K562 (cell line): Measurements from ENCODE around the gene CCDC144A. TPM values are rescaled to one million over a fixed set of nuclear protein-coding genes. Genes with fewer than 3 reads are reported as not detected.
A peak's percentile ranks its signal among the peaks of the same experiment; 100 is the strongest.

Experiments used
- HMGN3 ChIP-seq: IDR thresholded peaks from 2 replicates; pipeline ENCODE4 v1.6.1; 2011; ENCODE audit warnings: borderline replicate concordance, low read depth, mild to moderate bottlenecking, mixed read lengths, low read length; ENCODE audit not compliant: insufficient read length; ENCODE audit errors: extremely low read depth
- MEIS2 ChIP-seq: fragments of 450-650 bp; IDR thresholded peaks from 2 replicates; pipeline ENCODE4 v1.6.1; 2014; ENCODE audit warnings: mild to moderate bottlenecking; ENCODE audit not compliant: partially characterized antibody
- NFRKB ChIP-seq: fragments of 450-650 bp; IDR thresholded peaks from 2 replicates; pipeline ENCODE4 v1.6.1; 2016; ENCODE audit warnings: low read depth
- PHTF2 ChIP-seq: fragments of 250-450 bp; sonication (Bioruptor Pico); IDR thresholded peaks from 2 replicates; pipeline ENCODE4 v1.5.0; 2021; ENCODE audit warnings: mild to moderate bottlenecking
- ZBTB33 ChIP-seq: sonication (generic); formaldehyde crosslinking; IDR thresholded peaks from 2 replicates; pipeline ENCODE4 v1.8.1; 2023; ENCODE audit warnings: mild to moderate bottlenecking, missing genetic modification reagents
- ZNF146 ChIP-seq: IDR thresholded peaks from one replicate; pipeline ENCODE4 v1.6.1; 2018; ENCODE audit warnings: missing compliant biosample characterization; ENCODE audit not compliant: unreplicated experiment
- ZNF217 ChIP-seq: sonication (generic); formaldehyde crosslinking; IDR thresholded peaks from 2 replicates; pipeline ENCODE4 v1.8.0; 2022; ENCODE audit warnings: mild to moderate bottlenecking, missing genetic modification reagents
- ZNF707 ChIP-seq: fragments of 250-450 bp; sonication (Bioruptor Pico); conservative IDR thresholded peaks from 2 replicates; pipeline ENCODE4 v1.8.0; 2022; ENCODE audit warnings: inconsistent platforms, mild to moderate bottlenecking, moderate library complexity
- ZNF76 ChIP-seq: fragments of 250-450 bp; sonication (Bioruptor Pico); IDR thresholded peaks from 2 replicates; pipeline ENCODE4 v1.4.0; 2020; ENCODE audit warnings: mild to moderate bottlenecking, moderate library complexity, borderline replicate concordance
- polyA plus RNA-seq, 8 experiments: library from polyadenylated mRNA; depleted of rRNA in 4 of 8; stranded (reverse) in 5 of 8; unstranded in 3 of 8; fragments of >200 nt; fragmentation: Nextera tagmentation in 2 of 8; fragmentation: Illumina TruSeq in 1 of 8; extraction: Ambion mirVana in 2 of 8; extraction: Trizol in 1 of 8; gene quantifications; 2 replicates each; pipeline versions ENCODE4 v1.2.1 to v1.2.3, GENCODE V29; 2011 to 2014; ENCODE audit warnings: inconsistent platforms in 1 of 8, missing spikeins in 1 of 8
- total RNA-seq, 7 experiments: library from RNA; depleted of rRNA in 6 of 7; stranded (reverse); fragments of >200 nt in 6 of 7; fragmentation: Illumina TruSeq in 2 of 7; extraction: Trizol in 2 of 7; gene quantifications; 2 replicates each; pipeline versions ENCODE4 v1.2.1 to v1.2.3, GENCODE V29; 2011 to 2021; ENCODE audit warnings: low replicate concordance in 1 of 7
- TF ChIP-seq, protein P1 (sequence below): fragments of 250-450 bp; sonication (Bioruptor Pico); IDR thresholded peaks from 2 replicates; pipeline ENCODE4 v1.4.0; 2020
- TF ChIP-seq, protein P2 (sequence below): fragments of 250-450 bp; sonication (Bioruptor Pico); IDR thresholded peaks from 2 replicates; pipeline ENCODE4 v1.4.0; 2020; ENCODE audit warnings: mild to moderate bottlenecking, moderate library complexity
- TF ChIP-seq, protein P3 (sequence below): fragments of 250-450 bp; sonication (Bioruptor Pico); IDR thresholded peaks from 2 replicates; pipeline ENCODE4 v1.4.0; 2020

Gene CCDC144A
- total and polyA plus RNA-seq, 9 of the 15 experiments (the other 6 are each of a cell fraction or from before 2014, with no cell fraction given) = 0.03 to 0.76 (median 0.36) TPM

DNA sequence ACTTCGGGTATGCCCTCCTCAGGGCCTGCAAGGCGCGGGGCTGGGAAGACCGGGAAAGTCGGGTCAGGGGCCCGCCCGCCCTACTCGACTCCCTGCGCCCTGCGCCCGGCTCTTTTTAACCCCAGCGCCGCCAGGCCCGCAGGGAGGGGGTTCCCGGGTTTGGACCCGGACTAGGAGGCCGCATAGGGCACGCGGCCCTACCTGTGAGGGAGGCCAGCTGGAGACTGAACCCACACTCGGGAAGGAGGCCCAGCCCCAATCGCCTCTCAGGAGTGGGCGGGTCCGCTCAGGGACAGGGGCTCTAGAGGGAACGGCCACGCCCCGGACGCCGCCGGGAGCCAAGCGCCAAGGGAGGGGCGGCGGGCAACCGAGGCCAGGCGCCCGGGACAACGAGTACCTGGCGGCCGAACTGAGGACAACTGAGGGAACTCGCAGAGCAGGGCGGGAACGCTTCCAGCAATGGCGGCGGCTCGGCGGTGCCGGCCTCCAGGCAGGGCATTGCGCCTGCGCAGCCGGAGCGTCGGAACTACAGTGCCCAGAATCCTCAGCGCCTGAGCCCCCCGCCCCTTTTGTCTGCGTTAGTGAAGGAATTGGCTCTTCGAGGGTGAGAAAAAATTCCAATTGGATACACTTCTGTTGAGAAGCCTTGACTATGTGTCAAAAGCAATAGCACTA, 36.5 kb upstream of the CCDC144A start, which contains the start of gene ZNF624 (continued):
- TF ChIP-seq, protein P1, sequence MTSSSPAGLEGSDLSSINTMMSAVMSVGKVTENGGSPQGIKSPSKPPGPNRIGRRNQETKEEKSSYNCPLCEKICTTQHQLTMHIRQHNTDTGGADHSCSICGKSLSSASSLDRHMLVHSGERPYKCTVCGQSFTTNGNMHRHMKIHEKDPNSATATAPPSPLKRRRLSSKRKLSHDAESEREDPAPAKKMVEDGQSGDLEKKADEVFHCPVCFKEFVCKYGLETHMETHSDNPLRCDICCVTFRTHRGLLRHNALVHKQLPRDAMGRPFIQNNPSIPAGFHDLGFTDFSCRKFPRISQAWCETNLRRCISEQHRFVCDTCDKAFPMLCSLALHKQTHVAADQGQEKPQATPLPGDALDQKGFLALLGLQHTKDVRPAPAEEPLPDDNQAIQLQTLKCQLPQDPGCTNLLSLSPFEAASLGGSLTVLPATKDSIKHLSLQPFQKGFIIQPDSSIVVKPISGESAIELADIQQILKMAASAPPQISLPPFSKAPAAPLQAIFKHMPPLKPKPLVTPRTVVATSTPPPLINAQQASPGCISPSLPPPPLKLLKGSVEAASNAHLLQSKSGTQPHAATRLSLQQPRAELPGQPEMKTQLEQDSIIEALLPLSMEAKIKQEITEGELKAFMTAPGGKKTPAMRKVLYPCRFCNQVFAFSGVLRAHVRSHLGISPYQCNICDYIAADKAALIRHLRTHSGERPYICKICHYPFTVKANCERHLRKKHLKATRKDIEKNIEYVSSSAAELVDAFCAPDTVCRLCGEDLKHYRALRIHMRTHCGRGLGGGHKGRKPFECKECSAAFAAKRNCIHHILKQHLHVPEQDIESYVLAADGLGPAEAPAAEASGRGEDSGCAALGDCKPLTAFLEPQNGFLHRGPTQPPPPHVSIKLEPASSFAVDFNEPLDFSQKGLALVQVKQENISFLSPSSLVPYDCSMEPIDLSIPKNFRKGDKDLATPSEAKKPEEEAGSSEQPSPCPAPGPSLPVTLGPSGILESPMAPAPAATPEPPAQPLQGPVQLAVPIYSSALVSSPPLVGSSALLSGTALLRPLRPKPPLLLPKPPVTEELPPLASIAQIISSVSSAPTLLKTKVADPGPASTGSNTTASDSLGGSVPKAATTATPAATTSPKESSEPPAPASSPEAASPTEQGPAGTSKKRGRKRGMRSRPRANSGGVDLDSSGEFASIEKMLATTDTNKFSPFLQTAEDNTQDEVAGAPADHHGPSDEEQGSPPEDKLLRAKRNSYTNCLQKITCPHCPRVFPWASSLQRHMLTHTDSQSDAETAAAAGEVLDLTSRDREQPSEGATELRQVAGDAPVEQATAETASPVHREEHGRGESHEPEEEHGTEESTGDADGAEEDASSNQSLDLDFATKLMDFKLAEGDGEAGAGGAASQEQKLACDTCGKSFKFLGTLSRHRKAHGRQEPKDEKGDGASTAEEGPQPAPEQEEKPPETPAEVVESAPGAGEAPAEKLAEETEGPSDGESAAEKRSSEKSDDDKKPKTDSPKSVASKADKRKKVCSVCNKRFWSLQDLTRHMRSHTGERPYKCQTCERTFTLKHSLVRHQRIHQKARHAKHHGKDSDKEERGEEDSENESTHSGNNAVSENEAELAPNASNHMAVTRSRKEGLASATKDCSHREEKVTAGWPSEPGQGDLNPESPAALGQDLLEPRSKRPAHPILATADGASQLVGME = no peak
- TF ChIP-seq ZNF146 (CRISPR knock-in tag) (no peak), ZNF217 (CRISPR knock-in tag) (no peak), PHTF2 (no peak), ZBTB33 (CRISPR knock-in tag) (no peak), NFRKB (no peak), ZNF76 (CRISPR knock-in tag) (0 out of 2 replicates have a peak, but pooled peaks have one; percentile 59), ZNF707 (CRISPR knock-in tag) (no peak), MEIS2 (peak; percentile 60), HMGN3 (peak; percentile 68)
- TF ChIP-seq, protein P2, sequence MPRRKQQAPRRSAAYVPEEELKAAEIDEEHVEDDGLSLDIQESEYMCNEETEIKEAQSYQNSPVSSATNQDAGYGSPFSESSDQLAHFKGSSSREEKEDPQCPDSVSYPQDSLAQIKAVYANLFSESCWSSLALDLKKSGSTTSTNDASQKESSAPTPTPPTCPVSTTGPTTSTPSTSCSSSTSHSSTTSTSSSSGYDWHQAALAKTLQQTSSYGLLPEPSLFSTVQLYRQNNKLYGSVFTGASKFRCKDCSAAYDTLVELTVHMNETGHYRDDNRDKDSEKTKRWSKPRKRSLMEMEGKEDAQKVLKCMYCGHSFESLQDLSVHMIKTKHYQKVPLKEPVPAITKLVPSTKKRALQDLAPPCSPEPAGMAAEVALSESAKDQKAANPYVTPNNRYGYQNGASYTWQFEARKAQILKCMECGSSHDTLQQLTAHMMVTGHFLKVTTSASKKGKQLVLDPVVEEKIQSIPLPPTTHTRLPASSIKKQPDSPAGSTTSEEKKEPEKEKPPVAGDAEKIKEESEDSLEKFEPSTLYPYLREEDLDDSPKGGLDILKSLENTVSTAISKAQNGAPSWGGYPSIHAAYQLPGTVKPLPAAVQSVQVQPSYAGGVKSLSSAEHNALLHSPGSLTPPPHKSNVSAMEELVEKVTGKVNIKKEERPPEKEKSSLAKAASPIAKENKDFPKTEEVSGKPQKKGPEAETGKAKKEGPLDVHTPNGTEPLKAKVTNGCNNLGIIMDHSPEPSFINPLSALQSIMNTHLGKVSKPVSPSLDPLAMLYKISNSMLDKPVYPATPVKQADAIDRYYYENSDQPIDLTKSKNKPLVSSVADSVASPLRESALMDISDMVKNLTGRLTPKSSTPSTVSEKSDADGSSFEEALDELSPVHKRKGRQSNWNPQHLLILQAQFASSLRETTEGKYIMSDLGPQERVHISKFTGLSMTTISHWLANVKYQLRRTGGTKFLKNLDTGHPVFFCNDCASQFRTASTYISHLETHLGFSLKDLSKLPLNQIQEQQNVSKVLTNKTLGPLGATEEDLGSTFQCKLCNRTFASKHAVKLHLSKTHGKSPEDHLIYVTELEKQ = no peak
- TF ChIP-seq, protein P3, sequence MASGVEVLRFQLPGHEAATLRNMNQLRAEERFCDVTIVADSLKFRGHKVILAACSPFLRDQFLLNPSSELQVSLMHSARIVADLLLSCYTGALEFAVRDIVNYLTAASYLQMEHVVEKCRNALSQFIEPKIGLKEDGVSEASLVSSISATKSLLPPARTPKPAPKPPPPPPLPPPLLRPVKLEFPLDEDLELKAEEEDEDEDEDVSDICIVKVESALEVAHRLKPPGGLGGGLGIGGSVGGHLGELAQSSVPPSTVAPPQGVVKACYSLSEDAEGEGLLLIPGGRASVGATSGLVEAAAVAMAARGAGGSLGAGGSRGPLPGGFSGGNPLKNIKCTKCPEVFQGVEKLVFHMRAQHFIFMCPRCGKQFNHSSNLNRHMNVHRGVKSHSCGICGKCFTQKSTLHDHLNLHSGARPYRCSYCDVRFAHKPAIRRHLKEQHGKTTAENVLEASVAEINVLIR (CRISPR knock-in tag) = no peak
